Cerebellar cortex (tissue), 1 donor: ENCODE data around the gene SGMS1.
"Not testable (repeated sequence)": the region's sequence is repeated elsewhere in the genome, so short reads cannot be mapped to it uniquely, and the experiment has no call there.

Experiments used
- DNase-seq: peaks from one replicate; pipeline ENCODE4 v3.0.0-alpha.2; 2015; ENCODE audit warnings: low spot score

Gene SGMS1

GRCh38 chr10:50623663-50624412 lies at the start of gene SGMS1:
TSS of gene SGMS1 (minus strand) at chr10:50623956. CDS start at chr10:50344114, 279,842 bp downstream.
- DNase-seq: peak; percentile 76

- DNase-seq: not testable (repeated sequence)
Observed at GRCh38 chr10:50672152-50672551, 48.4 kb upstream of the SGMS1 start.

GRCh38 chr10:50671645-50672044 lies 47.9 kb upstream of the SGMS1 start:
- DNase-seq: not testable (repeated sequence)

- DNase-seq: not testable (repeated sequence)
Observed at GRCh38 chr10:50669957-50670356, 46.2 kb upstream of the SGMS1 start.

GRCh38 chr10:50667353-50667752 lies 43.6 kb upstream of the SGMS1 start:
- not testable (repeated sequence) for DNase-seq

- DNase-seq: not testable (repeated sequence)
Observed at GRCh38 chr10:50662420-50662819, 38.7 kb upstream of the SGMS1 start.

- not testable (repeated sequence) for DNase-seq
Observed at GRCh38 chr10:50661563-50661962, 37.8 kb upstream of the SGMS1 start.

GRCh38 chr10:50659865-50660730 lies 36.3 kb upstream of the SGMS1 start:
- not testable (repeated sequence) for DNase-seq

- not testable (repeated sequence) for DNase-seq
Observed at GRCh38 chr10:50659016-50659864, 35.5 kb upstream of the SGMS1 start.

- DNase-seq: no peak
Observed at GRCh38 chr10:50658165-50658564, 34.4 kb upstream of the SGMS1 start.

- no peak for DNase-seq
Observed at GRCh38 chr10:50653758-50654157, 30.0 kb upstream of the SGMS1 start.

- peak; percentile 64 for DNase-seq
Observed at GRCh38 chr10:50653142-50653541, 29.4 kb upstream of the SGMS1 start.

- no peak for DNase-seq
Observed at GRCh38 chr10:50651808-50652207, 28.1 kb upstream of the SGMS1 start.

GRCh38 chr10:50650481-50650880 lies 26.7 kb upstream of the SGMS1 start:
- DNase-seq: no peak

GRCh38 chr10:50648935-50649227 lies 25.1 kb upstream of the SGMS1 start:
- no peak for DNase-seq

- DNase-seq: no peak
Observed at GRCh38 chr10:50648089-50648934, 24.6 kb upstream of the SGMS1 start.

GRCh38 chr10:50647350-50647749 lies 23.6 kb upstream of the SGMS1 start:
- DNase-seq: not testable (repeated sequence)

- no peak for DNase-seq
Observed at GRCh38 chr10:50645236-50645635, 21.5 kb upstream of the SGMS1 start.

GRCh38 chr10:50641626-50642025 lies 17.9 kb upstream of the SGMS1 start:
- DNase-seq: no peak

GRCh38 chr10:50640238-50640637 lies 16.5 kb upstream of the SGMS1 start:
- no peak for DNase-seq
